T-cell (primary cell): Measurements from ENCODE around the gene TPPP3. TPM values are rescaled to one million over a fixed set of nuclear protein-coding genes. Genes with fewer than 3 reads are reported as not detected.

Experiments
- ATAC-seq, 4 experiments: fragments of 200-7000 bp in 3 of 4; fragments of 150-1000 bp in 1 of 4; cut with Tn5 transposase; replicated peaks in 1 of 4; 1 replicate in 3 of 4; 2 replicates in 1 of 4; pipeline ENCODE4 v1.10.0; 2021; ENCODE audit warnings: moderate library complexity in 3 of 4, mild to moderate bottlenecking in 2 of 4, moderate number of reproducible peaks in 1 of 4
- CTCF ChIA-PET, 2 donors: fragments of 300-600 bp; sonication (Branson Sonifier 250); formaldehyde crosslinking; loops; one replicate each; lab custom pipeline; 2022; ENCODE audit warnings: antibody characterized with exemption in 2 of 2; lab: Charles Lee
- POLR2A ChIA-PET, 2 donors: fragments of 300-600 bp; sonication (Branson Sonifier 250); formaldehyde crosslinking; loops; one replicate each; lab custom pipeline; 2022; ENCODE audit warnings: antibody characterized with exemption in 2 of 2; lab: Charles Lee
- DNase-seq, 35 experiments: peaks; one replicate each; pipeline versions ENCODE4 v3.0.0 to v3.0.0-alpha.2; 2013 to 2023
- H3K27ac ChIP-seq: one replicate; pipeline ENCODE4 v1.5.1; 2013; ENCODE audit warnings: low read length
- H3K27me3 ChIP-seq, 2 experiments: replicated peaks in 1 of 2; 1 replicate in 1 of 2; 2 replicates in 1 of 2; pipeline versions ENCODE4 v1.6.1 to v1.7.0; 2013; ENCODE audit warnings: low read length in 1 of 2, mixed read lengths in 1 of 2; ENCODE audit not compliant: control insufficient read depth in 2 of 2, insufficient read depth in 2 of 2; ENCODE audit errors: extremely low read depth in 1 of 2
- H3K36me3 ChIP-seq, 2 donors: 1 replicate in 1 of 2; 2 replicates in 1 of 2; pipeline versions ENCODE4 v1.6.1 to v1.7.0; 2013; ENCODE audit warnings: low read length in 1 of 2; ENCODE audit not compliant: control insufficient read depth in 2 of 2, insufficient read depth in 1 of 2; ENCODE audit errors: extremely low read depth in 1 of 2
- H3K4me1 ChIP-seq, 2 experiments: 1 replicate in 1 of 2; 2 replicates in 1 of 2; pipeline versions ENCODE4 v1.6.1 to v1.7.0; 2013; ENCODE audit warnings: low read length in 2 of 2, mixed read lengths in 1 of 2; ENCODE audit not compliant: insufficient read depth in 2 of 2, control insufficient read depth in 1 of 2; ENCODE audit errors: extremely low read depth in 1 of 2
- H3K4me3 ChIP-seq, 2 donors: 1 replicate in 1 of 2; 2 replicates in 1 of 2; pipeline versions ENCODE4 v1.5.1 to v1.7.0; 2013; ENCODE audit warnings: mild to moderate bottlenecking in 2 of 2, low read length in 1 of 2, moderate library complexity in 1 of 2; ENCODE audit not compliant: control insufficient read depth in 1 of 2; ENCODE audit errors: extremely low read depth in 1 of 2
- H3K9me3 ChIP-seq: 2 replicates; pipeline ENCODE4 v1.7.0; 2013
- H3K27ac Mint-ChIP-seq, 2 donors: one replicate each; pipeline ENCODE4 v1.8.0; 2020 to 2021; ENCODE audit warnings: mild to moderate bottlenecking in 2 of 2, mixed read lengths in 2 of 2
- H3K27me3 Mint-ChIP-seq, 2 donors: one replicate each; pipeline ENCODE4 v1.8.0; 2021 to 2022; ENCODE audit warnings: mixed read lengths in 2 of 2
- H3K36me3 Mint-ChIP-seq: one replicate; pipeline ENCODE4 v1.8.0; 2021; ENCODE audit warnings: mixed read lengths
- H3K4me1 Mint-ChIP-seq, 3 donors: one replicate each; pipeline ENCODE4 v1.8.0; 2020 to 2022; ENCODE audit warnings: mixed read lengths in 3 of 3, mild to moderate bottlenecking in 1 of 3
- H3K4me3 Mint-ChIP-seq, 3 donors: one replicate each; pipeline ENCODE4 v1.8.0; 2020 to 2022; ENCODE audit warnings: mild to moderate bottlenecking in 3 of 3, mixed read lengths in 3 of 3, moderate library complexity in 3 of 3
- H3K9me3 Mint-ChIP-seq, 3 donors: one replicate each; pipeline ENCODE4 v1.8.0; 2020 to 2022; ENCODE audit warnings: mixed read lengths in 3 of 3
- WGBS: methylation state at CpG from one replicate; pipeline ENCODE4 v1.1.5; 2013; ENCODE audit warnings: missing lambda C conversion rate; ENCODE audit not compliant: insufficient coverage; 5-methylcytosine and 5-hydroxymethylcytosine counted together
- total RNA-seq, 35 experiments: library from RNA in 6 of 35; stranded (reverse) in 6 of 35; fragments of 120-200 nt in 1 of 35; gene quantifications; one replicate each; pipeline versions ENCODE4 v1.2.1 to v1.2.4 and lab custom pipeline; 2013 to 2026

TPPP3 gene
- total RNA-seq, 5 donors from 2014 or later (not counting 1 experiment from before 2014, with no cell fraction given): 0.18 to 0.23 TPM; not detected in 3

DNA sequence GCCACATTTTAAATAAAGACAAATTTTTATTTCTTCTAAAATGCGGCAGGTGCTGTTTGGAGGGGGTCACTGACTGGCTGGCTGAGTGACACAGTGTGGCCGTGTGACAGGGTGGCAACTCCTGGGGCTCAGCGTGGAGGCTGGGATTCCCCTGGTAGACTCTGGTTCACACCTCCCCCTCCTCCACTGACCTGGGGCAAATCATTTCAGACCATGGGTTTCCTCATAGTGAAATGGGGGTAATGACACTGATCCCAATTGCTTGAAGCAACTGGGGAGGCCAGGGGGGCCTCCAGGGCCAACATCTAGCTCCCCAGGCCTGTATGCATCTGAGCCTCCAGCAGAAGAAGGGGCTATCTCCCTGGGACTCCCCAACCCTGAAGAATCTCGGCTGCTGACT is 44.2 kb upstream of the TPPP3 start:
- Mint-ChIP-seq H3K27me3 (peaks cover 0 to 1% of the 10 kb centered on the region in 2 donors), H3K36me3 (peaks cover 20% of the 10 kb centered on the region), H3K27ac (peak overlapping the region in 1 of 2 donors; percentile 49), H3K4me3 (no peak overlapping the region), H3K9me3 (no peaks in the 10 kb centered on the region), H3K4me1 (peaks cover 0 to 3% (median under 1%) of the 10 kb centered on the region in 3 donors)
- Histone ChIP-seq H3K9me3 (no peaks in the 10 kb centered on the region), H3K4me1 (no peaks in the 10 kb centered on the region), H3K27ac (no peak overlapping the region), H3K4me3 (no peak overlapping the region), H3K27me3 (peaks cover 0 to 3% of the 10 kb centered on the region in 2 experiments), H3K36me3 (peaks cover 9 to 33% of the 10 kb centered on the region in 2 donors)
- 40% methylated on average over 1 of the region's 4 CpGs for WGBS
- ATAC-seq (no peak), DNase-seq (no peak)
- POLR2A ChIA-PET: no interaction called here
- CTCF ChIA-PET: no interaction called here

DNA sequence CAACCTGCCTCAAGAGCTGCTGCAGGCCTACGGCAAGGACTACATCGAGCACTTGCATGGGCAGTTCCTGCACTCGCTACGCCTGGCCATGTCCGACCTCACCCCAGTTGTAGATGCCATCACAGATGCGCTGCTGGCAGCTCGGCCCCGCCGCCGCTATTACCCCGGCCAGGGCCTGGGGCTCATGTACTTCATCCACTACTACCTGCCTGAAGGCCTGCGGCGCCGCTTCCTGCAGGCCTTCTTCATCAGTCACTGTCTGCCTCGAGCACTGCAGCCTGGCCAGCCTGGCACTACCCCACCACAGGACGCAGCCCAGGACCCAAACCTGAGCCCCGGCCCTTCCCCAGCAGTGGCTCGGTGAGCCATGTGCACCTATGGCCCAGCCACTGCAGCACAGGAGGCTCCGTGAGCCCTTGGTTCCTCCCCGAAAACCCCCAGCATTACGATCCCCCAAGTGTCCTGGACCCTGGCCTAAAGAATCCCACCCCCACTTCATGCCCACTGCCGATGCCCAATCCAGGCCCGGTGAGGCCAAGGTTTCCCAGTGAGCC is 43.4 kb upstream of the TPPP3 start:
- POLR2A ChIA-PET: no interaction called here
- H3K27ac Mint-ChIP-seq: no peak overlapping the region
- peaks cover 16% of the 10 kb centered on the region for H3K36me3 Mint-ChIP-seq
- WGBS: 98% methylated on average over 23 of the region's 23 CpGs
- no peak overlapping the region for H3K27ac ChIP-seq
- DNase-seq: no peak
- H3K9me3 ChIP-seq: no peaks in the 10 kb centered on the region
- peaks cover under 1 to 11% of the 10 kb centered on the region in 2 experiments for H3K27me3 ChIP-seq
- no peaks in the 10 kb centered on the region for H3K9me3 Mint-ChIP-seq
- no peak overlapping the region for H3K4me3 Mint-ChIP-seq
- H3K4me1 ChIP-seq: peaks cover 0 to 2% of the 10 kb centered on the region in 2 experiments
- peaks cover 0 to 7% of the 10 kb centered on the region in 2 donors for H3K27me3 Mint-ChIP-seq
- no peak overlapping the region for H3K4me3 ChIP-seq
- H3K36me3 ChIP-seq: peaks cover 9 to 26% of the 10 kb centered on the region in 2 donors
- H3K4me1 Mint-ChIP-seq: peaks cover under 1 to 7% (median 7%) of the 10 kb centered on the region in 3 donors
- CTCF ChIA-PET: no interaction called here
- no peak for ATAC-seq

DNA sequence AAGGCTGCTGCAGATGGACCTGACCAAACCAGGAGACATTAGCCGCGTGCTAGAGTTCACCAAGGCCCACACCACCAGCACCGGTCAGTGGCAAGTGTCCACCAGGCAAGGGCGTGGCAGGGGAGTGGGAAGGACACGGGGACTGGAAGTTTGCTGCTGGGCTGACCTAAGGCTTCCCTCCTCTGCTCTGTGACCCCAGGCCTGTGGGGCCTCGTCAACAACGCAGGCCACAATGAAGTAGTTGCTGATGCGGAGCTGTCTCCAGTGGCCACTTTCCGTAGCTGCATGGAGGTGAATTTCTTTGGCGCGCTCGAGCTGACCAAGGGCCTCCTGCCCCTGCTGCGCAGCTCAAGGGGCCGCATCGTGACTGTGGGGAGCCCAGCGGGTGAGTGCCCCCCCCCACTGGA is 42.5 kb upstream of the TPPP3 start:
- Histone ChIP-seq H3K4me3 (no peak overlapping the region), H3K27ac (no peak overlapping the region), H3K4me1 (peaks cover 0 to 7% of the 10 kb centered on the region in 2 experiments), H3K36me3 (peaks cover 9 to 22% of the 10 kb centered on the region in 2 donors), H3K9me3 (no peaks in the 10 kb centered on the region), H3K27me3 (peaks cover 2 to 15% of the 10 kb centered on the region in 2 experiments)
- ChIA-PET CTCF (no interaction called here), POLR2A (interaction anchor here in 1 of 2 donors (0.5 kb wide), 1 partner anchor 1590 kb away, joined by 4 read pairs; no protein-coding TSS in a partner anchor)
- no peak for DNase-seq
- peaks cover 14% of the 10 kb centered on the region for H3K36me3 Mint-ChIP-seq
- H3K4me3 Mint-ChIP-seq: no peak overlapping the region
- H3K27ac Mint-ChIP-seq: no peak overlapping the region
- 89% methylated on average over 12 of the region's 16 CpGs for WGBS
- H3K9me3 Mint-ChIP-seq: no peaks in the 10 kb centered on the region
- no peak for ATAC-seq
- peaks cover 1 to 10% (median 7%) of the 10 kb centered on the region in 3 donors for H3K4me1 Mint-ChIP-seq
- H3K27me3 Mint-ChIP-seq: peaks cover 0 to 10% of the 10 kb centered on the region in 2 donors

DNA sequence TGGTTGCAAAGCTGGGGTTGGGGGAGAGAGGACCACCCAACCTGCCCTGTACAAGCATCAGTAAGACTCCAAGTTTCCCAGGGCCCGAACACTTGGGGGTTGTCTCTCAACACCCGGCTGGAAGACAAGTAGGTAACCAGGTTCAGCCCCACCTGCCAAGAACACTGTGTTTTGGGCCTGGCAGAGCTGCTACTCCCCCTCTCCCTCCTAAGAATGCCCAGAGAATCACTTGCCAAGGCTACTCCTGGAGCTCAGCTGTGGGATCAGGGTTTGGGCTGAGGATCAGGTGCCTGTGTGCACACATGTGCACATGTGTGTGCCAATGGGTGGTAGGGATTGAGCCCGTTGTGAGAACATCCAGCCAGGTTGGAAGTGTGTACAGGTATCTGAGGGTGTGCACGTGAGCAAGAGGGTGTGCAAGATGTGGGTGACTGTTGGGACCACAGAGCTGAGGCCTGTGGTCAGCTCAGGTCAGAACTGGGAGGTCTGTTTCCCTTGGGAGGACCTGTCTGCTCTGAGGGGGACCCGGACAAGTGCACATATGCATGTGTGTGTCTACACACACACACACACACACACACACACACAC is 39.9 kb upstream of the TPPP3 start:
- H3K27ac Mint-ChIP-seq: no peak overlapping the region
- peaks cover 5% of the 10 kb centered on the region for H3K36me3 Mint-ChIP-seq
- H3K9me3 ChIP-seq: no peaks in the 10 kb centered on the region
- peaks cover 0 to 18% of the 10 kb centered on the region in 2 experiments for H3K4me1 ChIP-seq
- H3K9me3 Mint-ChIP-seq: no peaks in the 10 kb centered on the region
- H3K27ac ChIP-seq: no peak overlapping the region
- CTCF ChIA-PET: no interaction called here
- WGBS: 100% methylated on average over 2 of the region's 5 CpGs
- H3K27me3 Mint-ChIP-seq: peaks cover 11 to 30% of the 10 kb centered on the region in 2 donors
- peaks cover 5 to 16% (median 7%) of the 10 kb centered on the region in 3 donors for H3K4me1 Mint-ChIP-seq
- peaks cover 0 to 7% of the 10 kb centered on the region in 2 donors for H3K36me3 ChIP-seq
- DNase-seq: no peak
- H3K4me3 ChIP-seq: no peak overlapping the region
- POLR2A ChIA-PET: no interaction called here
- ATAC-seq: no peak
- H3K4me3 Mint-ChIP-seq: no peak overlapping the region
- peaks cover 7 to 39% of the 10 kb centered on the region in 2 experiments for H3K27me3 ChIP-seq

DNA sequence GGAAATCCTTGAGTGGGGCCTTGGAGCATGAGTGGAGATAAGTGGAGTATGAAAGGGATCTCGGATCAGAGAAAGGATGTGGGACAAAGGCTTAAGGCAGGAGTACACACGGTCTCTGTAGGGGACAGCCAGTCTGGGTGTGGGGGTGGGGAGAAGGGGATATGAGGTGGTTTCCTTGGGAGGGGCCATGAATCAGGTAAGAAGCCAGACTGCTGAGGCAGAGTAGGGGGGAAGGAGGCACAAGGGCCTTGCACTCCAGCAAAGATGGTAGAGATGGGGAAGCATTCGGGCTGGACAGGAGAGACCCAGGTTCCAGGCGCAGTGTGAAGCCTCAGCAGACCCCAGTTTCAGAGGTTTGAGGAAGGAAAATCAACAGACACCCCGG is 39.2 kb upstream of the TPPP3 start:
- CTCF ChIA-PET: interaction anchor here in 1 of 2 donors (0.7 kb wide), 1 partner anchor 656 kb away, joined by 3 read pairs; no protein-coding TSS in a partner anchor
- Mint-ChIP-seq H3K27ac (no peak overlapping the region), H3K4me3 (peak overlapping the region in 2 of 3 donors; percentile 28 to 50), H3K36me3 (no peaks in the 10 kb centered on the region), H3K4me1 (peaks cover 5 to 16% (median 7%) of the 10 kb centered on the region in 3 donors), H3K9me3 (no peaks in the 10 kb centered on the region), H3K27me3 (peaks cover 15 to 36% of the 10 kb centered on the region in 2 donors)
- H3K27ac ChIP-seq: no peak overlapping the region
- DNase-seq (no peak), ATAC-seq (no peak)
- no peak overlapping the region for H3K4me3 ChIP-seq
- peaks cover 0 to 21% of the 10 kb centered on the region in 2 experiments for H3K4me1 ChIP-seq
- peaks cover 7 to 46% of the 10 kb centered on the region in 2 experiments for H3K27me3 ChIP-seq
- no peaks in the 10 kb centered on the region for H3K9me3 ChIP-seq
- WGBS: 59% methylated on average over 3 of the region's 5 CpGs
- H3K36me3 ChIP-seq: peaks cover 0 to under 1% of the 10 kb centered on the region in 2 donors
- POLR2A ChIA-PET: interaction anchor here in 1 of 2 donors (0.7 kb wide), 1 partner anchor 287 kb away, joined by 7 read pairs; no protein-coding TSS in a partner anchor

DNA sequence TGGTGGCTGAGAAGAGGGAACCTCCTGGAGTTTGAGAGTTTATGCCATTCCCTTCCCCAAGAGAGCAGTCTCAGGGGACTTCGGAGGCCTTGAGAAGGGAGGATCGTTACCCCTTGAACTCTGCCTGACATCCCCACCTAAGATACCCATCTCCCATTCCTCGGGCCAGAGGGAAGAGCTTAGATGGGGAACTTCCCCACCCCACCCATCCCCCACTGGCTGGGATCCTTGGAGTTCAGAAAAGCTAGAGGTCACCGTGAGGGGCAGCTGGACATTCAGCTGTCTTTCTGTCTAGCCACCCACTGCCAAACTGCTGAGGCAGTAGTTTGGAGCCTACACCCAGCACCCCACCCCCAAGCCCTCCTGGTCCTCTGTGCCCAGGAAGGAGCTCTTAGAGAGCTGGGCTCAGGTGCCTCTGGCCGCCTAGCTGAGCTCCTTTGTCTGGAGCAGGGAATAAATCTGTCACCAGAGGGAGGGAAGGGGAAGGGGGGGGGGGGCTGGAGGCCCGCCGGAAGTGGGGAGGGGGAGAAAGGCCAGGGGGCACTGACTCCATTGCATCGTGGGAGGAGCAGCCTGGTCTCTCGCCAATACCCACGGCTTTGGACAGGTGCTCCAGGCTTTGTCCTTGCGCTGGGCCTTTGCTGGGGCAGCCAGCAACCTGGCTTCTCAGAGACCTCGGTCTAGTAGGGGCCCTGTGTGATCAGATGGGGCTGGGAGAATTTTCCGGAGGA is 38.6 kb upstream of the TPPP3 start:
- WGBS: 77% methylated on average over 7 of the region's 13 CpGs

More for the DNA sequence above, 38.6 kb upstream of the TPPP3 start:
- Mint-ChIP-seq H3K27me3 (peaks cover 17 to 40% of the 10 kb centered on the region in 2 donors), H3K4me1 (peaks cover 5 to 16% (median 7%) of the 10 kb centered on the region in 3 donors), H3K36me3 (peaks cover under 1% of the 10 kb centered on the region), H3K9me3 (no peaks in the 10 kb centered on the region), H3K27ac (no peak overlapping the region), H3K4me3 (peak overlapping the region; percentile 48 to 63 (median 62))
- ATAC-seq: no peak
- H3K9me3 ChIP-seq: no peaks in the 10 kb centered on the region
- ChIA-PET CTCF (interaction anchor here in 1 of 2 donors (0.6 to 0.7 kb wide), 2 partner anchors 525 to 657 kb away, joined by 3 to 5 read pairs; no protein-coding TSS in a partner anchor), POLR2A (interaction anchor here in 1 of 2 donors (0.5 to 0.7 kb wide), 2 partner anchors 10 to 288 kb away, joined by 7 read pairs; no protein-coding TSS in a partner anchor)
- H3K27me3 ChIP-seq: peaks cover 7 to 51% of the 10 kb centered on the region in 2 experiments
- no peak for DNase-seq
- H3K4me3 ChIP-seq: peak overlapping the region in 1 of 2 donors; percentile 29
- peaks cover 0 to 21% of the 10 kb centered on the region in 2 experiments for H3K4me1 ChIP-seq
- no peaks in the 10 kb centered on the region for H3K36me3 ChIP-seq
- no peak overlapping the region for H3K27ac ChIP-seq
